MM.1S (cell line): Measurements from ENCODE around the gene RBFOX2.

Source experiments
- EZH2 ChIP-seq: fragments of 300-600 bp; sonication (generic); optimal IDR thresholded peaks from 2 replicates; pipeline ENCODE3; 2017; ENCODE audit warnings: low read depth, mild to moderate bottlenecking, antibody characterized with exemption, low read length, mixed read lengths
- TF ChIP-seq, protein P1 (sequence below): fragments of 300-600 bp; sonication (generic); IDR thresholded peaks from 2 replicates; pipeline ENCODE4 v1.5.1; 2016; ENCODE audit warnings: antibody characterized with exemption, low read length, mixed read lengths

DNA sequence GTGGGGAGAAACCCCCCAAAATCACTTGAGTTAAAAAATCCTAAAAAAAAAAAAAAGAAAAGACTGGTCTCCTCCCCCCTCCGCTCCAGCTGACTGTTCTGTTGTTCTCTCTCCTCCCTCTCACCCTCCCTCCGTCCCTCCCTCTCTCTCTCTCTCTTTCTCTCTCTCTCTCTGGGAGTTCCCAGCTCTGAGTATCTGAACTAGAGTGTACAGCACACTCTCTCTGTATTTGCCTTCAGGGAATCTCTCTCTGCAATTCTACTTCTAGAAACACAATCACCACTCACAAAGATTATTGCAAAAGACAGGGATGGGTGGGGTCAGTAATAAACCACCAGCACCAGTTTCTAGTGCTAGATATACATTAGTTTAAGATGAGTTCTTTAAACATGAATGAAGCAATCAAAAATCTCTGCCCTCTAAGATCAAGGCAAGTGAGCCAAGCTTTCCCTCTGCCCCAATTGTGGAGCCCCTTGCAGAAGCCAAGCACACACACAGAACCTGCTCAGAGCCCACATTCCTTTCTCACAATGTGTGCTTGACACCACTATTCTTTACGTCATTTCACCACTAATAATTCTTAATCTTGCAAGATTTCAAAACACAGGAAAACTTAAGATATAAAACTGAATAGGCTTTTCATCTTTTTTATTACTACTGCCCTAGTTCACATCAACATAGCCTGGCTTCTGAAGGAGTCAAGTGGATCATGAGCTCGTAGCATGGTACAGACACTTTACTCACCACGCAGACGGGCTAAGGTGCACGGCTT, 133.5 kb downstream of the RBFOX2 start:
- TF ChIP-seq, protein P1, sequence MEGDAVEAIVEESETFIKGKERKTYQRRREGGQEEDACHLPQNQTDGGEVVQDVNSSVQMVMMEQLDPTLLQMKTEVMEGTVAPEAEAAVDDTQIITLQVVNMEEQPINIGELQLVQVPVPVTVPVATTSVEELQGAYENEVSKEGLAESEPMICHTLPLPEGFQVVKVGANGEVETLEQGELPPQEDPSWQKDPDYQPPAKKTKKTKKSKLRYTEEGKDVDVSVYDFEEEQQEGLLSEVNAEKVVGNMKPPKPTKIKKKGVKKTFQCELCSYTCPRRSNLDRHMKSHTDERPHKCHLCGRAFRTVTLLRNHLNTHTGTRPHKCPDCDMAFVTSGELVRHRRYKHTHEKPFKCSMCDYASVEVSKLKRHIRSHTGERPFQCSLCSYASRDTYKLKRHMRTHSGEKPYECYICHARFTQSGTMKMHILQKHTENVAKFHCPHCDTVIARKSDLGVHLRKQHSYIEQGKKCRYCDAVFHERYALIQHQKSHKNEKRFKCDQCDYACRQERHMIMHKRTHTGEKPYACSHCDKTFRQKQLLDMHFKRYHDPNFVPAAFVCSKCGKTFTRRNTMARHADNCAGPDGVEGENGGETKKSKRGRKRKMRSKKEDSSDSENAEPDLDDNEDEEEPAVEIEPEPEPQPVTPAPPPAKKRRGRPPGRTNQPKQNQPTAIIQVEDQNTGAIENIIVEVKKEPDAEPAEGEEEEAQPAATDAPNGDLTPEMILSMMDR: no peak
- TF ChIP-seq EZH2: no peak
